GM12878 (cell line): ENCODE data around the gene HPRT1.

Experiments
- ESRRA ChIP-seq: IDR thresholded peaks from 2 replicates; pipeline ENCODE4 v1.6.1; 2012; ENCODE audit warnings: mild to moderate bottlenecking, low read length, improper control_type of control experiment
- EZH2 ChIP-seq: IDR thresholded peaks from 2 replicates; pipeline ENCODE4 v1.6.1; 2012; ENCODE audit warnings: low read depth, mild to moderate bottlenecking, control low read depth, inconsistent platforms, low read length, borderline replicate concordance; ENCODE audit not compliant: control insufficient read depth
- JUNB ChIP-seq: IDR thresholded peaks from 2 replicates; pipeline ENCODE4 v1.6.1; 2016; ENCODE audit warnings: antibody characterized with exemption, mild to moderate bottlenecking
- JUND ChIP-seq: IDR thresholded peaks from 2 replicates; pipeline ENCODE4 v1.6.1; 2012; ENCODE audit warnings: low read depth, mild to moderate bottlenecking, low read length, improper control_type of control experiment, moderate library complexity
- NRF1 ChIP-seq: conservative IDR thresholded peaks from 2 replicates; pipeline ENCODE4 v1.6.1; 2011; ENCODE audit warnings: mild to moderate bottlenecking, low read depth, low read length, improper control_type of control experiment
- ZNF622 ChIP-seq: fragments of 450-650 bp; IDR thresholded peaks from 2 replicates; pipeline ENCODE4 v1.6.1; 2017; ENCODE audit warnings: mild to moderate bottlenecking, inconsistent platforms
- TF ChIP-seq, protein P1 (sequence below), 3 experiments: IDR thresholded peaks in 2 of 3; conservative IDR thresholded peaks in 1 of 3; 2 replicates each; pipeline ENCODE4 v1.5.1; 2011; ENCODE audit warnings: low read depth in 3 of 3, low read length in 3 of 3, mild to moderate bottlenecking in 3 of 3, control low read depth in 2 of 3, moderate library complexity in 2 of 3, inconsistent platforms in 1 of 3, mixed read lengths in 1 of 3; ENCODE audit not compliant: control insufficient read depth in 2 of 3, insufficient read depth in 1 of 3; ENCODE audit errors: extremely low read depth in 1 of 3
- TF ChIP-seq, protein P2 (sequence below): fragments of 150-350 bp; IDR thresholded peaks from 2 replicates; pipeline ENCODE4 v1.6.1; 2016; ENCODE audit warnings: low read depth, low read length

DNA sequence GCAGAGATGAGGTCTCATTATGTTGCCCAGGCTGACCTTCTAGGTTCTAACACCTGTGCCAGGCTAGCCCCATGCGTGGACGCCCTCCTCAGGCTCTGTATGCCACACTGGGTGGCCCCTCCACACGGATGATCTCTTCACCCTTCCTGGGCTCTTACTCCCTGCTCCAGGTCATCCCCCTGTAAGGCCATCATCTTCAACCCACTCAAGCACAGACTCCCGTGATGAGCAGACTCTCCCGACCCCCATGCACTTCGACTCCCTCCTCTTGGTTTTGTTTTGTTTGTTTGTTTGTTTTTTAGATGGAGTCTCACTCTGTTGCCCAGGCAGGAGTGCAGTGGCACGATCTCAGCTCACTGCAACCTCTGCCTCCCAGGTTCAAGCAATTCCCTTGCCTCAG is 70.9 kb downstream of the HPRT1 start:
- TF ChIP-seq EZH2 (no peak), ZNF622 (no peak), JUNB (no peak), ESRRA (no peak), JUND (no peak), NRF1 (no peak)
- TF ChIP-seq, protein P1, sequence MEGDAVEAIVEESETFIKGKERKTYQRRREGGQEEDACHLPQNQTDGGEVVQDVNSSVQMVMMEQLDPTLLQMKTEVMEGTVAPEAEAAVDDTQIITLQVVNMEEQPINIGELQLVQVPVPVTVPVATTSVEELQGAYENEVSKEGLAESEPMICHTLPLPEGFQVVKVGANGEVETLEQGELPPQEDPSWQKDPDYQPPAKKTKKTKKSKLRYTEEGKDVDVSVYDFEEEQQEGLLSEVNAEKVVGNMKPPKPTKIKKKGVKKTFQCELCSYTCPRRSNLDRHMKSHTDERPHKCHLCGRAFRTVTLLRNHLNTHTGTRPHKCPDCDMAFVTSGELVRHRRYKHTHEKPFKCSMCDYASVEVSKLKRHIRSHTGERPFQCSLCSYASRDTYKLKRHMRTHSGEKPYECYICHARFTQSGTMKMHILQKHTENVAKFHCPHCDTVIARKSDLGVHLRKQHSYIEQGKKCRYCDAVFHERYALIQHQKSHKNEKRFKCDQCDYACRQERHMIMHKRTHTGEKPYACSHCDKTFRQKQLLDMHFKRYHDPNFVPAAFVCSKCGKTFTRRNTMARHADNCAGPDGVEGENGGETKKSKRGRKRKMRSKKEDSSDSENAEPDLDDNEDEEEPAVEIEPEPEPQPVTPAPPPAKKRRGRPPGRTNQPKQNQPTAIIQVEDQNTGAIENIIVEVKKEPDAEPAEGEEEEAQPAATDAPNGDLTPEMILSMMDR (IDR thresholded peaks at IDR 0.05 in 2 of 3, conservative IDR thresholded peaks at IDR 0.05 in 1 of 3; ENCODE audit: control insufficient read depth in 2 of 3, extremely low read depth in 1 of 3, insufficient read depth in 1 of 3, low read depth in 3 of 3, low read length in 3 of 3): no peak
- TF ChIP-seq, protein P2, sequence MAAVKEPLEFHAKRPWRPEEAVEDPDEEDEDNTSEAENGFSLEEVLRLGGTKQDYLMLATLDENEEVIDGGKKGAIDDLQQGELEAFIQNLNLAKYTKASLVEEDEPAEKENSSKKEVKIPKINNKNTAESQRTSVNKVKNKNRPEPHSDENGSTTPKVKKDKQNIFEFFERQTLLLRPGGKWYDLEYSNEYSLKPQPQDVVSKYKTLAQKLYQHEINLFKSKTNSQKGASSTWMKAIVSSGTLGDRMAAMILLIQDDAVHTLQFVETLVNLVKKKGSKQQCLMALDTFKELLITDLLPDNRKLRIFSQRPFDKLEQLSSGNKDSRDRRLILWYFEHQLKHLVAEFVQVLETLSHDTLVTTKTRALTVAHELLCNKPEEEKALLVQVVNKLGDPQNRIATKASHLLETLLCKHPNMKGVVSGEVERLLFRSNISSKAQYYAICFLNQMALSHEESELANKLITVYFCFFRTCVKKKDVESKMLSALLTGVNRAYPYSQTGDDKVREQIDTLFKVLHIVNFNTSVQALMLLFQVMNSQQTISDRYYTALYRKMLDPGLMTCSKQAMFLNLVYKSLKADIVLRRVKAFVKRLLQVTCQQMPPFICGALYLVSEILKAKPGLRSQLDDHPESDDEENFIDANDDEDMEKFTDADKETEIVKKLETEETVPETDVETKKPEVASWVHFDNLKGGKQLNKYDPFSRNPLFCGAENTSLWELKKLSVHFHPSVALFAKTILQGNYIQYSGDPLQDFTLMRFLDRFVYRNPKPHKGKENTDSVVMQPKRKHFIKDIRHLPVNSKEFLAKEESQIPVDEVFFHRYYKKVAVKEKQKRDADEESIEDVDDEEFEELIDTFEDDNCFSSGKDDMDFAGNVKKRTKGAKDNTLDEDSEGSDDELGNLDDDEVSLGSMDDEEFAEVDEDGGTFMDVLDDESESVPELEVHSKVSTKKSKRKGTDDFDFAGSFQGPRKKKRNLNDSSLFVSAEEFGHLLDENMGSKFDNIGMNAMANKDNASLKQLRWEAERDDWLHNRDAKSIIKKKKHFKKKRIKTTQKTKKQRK: no peak
